ENCODE measurements around the gene FXR2.
A peak's percentile ranks its signal among the peaks of the same experiment; 100 is the strongest.

FXR2 gene

DNA sequence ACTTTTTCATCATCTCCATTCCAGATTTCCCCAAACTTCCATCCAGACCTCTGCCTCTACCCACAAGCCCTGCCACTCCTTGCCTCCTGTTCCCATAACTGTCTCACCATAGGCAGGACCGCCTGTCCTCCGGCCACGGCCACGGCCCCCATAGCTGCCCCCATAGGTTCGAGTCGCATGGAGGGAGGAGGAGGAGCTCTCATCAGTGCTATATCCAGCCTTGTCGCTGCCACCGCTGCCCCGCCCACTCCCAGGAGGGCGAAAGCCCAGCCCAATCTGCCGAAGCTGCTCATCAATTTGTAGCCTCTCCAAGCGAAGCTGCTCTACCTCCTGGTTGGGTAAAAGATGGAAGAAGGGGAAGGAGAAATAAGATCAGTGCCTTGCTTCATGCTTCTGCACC, 21.4 kb downstream of the FXR2 start:
- DNase-seq, result no peak
- in situ Hi-C loops (cut with HindIII; ENCODE audit: low pct_ligation_motif_present, low sequenced_read_pairs), result no loop called here
- peaks cover 78% of the 10 kb centered on the region for H3K36me3 ChIP-seq (replicated peaks)
- H3K27me3 ChIP-seq (replicated peaks), result no peaks in the 10 kb centered on the region
- no peak overlapping the region for H3K27ac ChIP-seq
- TF ChIP-seq, protein P1, sequence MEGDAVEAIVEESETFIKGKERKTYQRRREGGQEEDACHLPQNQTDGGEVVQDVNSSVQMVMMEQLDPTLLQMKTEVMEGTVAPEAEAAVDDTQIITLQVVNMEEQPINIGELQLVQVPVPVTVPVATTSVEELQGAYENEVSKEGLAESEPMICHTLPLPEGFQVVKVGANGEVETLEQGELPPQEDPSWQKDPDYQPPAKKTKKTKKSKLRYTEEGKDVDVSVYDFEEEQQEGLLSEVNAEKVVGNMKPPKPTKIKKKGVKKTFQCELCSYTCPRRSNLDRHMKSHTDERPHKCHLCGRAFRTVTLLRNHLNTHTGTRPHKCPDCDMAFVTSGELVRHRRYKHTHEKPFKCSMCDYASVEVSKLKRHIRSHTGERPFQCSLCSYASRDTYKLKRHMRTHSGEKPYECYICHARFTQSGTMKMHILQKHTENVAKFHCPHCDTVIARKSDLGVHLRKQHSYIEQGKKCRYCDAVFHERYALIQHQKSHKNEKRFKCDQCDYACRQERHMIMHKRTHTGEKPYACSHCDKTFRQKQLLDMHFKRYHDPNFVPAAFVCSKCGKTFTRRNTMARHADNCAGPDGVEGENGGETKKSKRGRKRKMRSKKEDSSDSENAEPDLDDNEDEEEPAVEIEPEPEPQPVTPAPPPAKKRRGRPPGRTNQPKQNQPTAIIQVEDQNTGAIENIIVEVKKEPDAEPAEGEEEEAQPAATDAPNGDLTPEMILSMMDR (IDR thresholded peaks at IDR 0.05; ENCODE audit: low read depth, low read length, missing control alignments), result no peak
- H3K4me3 ChIP-seq (ENCODE audit: low read depth, low read length), result no peak overlapping the region

DNA sequence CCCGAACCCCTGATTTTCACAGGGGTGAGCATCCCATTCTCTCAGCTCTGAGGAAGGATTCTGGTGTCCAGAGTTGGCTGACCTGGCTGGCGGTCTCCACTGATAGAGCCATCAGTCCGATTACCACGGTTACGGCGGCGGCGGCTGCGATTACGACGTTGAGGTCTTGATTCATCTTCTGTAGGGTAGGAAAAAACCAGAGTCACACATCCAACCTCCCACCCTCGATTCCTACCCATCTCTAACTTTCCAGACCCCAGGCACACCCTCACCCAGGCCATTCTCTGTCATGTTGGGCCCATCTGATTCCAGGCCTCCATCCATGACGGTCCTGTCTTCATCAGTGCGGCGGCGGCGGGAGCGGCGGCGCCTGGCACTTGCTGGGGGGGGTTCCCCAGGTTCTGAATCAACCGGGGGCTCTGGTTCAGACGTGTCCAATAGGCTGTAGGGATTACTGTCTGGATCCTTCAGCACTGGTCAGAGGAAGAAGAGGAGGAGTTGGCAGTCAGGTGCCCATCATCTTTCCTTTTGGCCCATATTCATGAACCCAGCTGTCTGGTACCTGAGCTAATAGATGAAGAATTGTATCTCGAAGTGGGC, 22.2 kb downstream of the FXR2 start:
- TF ChIP-seq, protein P1 (IDR thresholded peaks at IDR 0.05; ENCODE audit: low read depth, low read length, missing control alignments), result no peak
- no peak for DNase-seq
- Histone ChIP-seq H3K36me3 (replicated peaks) (peaks cover 74% of the 10 kb centered on the region), H3K27me3 (replicated peaks) (no peaks in the 10 kb centered on the region), H3K4me3 (ENCODE audit: low read depth, low read length) (no peak overlapping the region), H3K27ac (no peak overlapping the region)
- in situ Hi-C loops (cut with HindIII; ENCODE audit: low pct_ligation_motif_present, low sequenced_read_pairs), result no loop called here

- H3K27ac ChIP-seq, result no peak overlapping the region
- peaks cover 68% of the 10 kb centered on the region for H3K36me3 ChIP-seq (replicated peaks)
- no peak overlapping the region for H3K4me3 ChIP-seq (ENCODE audit: low read depth, low read length)
These were observed 23.1 kb downstream of the FXR2 start for GRCh38 chr17:7591596-7591995.

DNA sequence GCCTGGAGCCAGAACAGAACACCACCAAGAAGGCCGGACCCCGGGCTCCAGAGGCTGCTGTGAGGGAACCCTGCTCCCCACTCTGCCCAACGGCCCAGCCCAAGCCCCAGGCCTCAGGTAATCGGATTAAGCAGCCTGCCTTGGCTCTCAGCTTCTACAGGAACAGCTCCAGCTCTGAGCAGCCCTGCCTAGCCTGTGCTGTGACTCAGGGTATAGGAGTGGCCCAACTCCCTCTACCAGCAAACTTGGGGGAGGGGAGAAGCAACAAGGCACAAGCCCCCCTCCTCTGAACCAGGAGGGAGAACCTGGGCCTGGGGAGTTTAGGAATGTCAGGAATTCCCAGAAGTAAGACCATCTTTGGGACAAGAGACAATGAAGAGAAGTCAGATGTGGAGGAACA, 24.0 kb downstream of the FXR2 start:
- TF ChIP-seq, protein P1 (IDR thresholded peaks at IDR 0.05; ENCODE audit: low read depth, low read length, missing control alignments), result no peak
- in situ Hi-C loops (cut with HindIII; ENCODE audit: low pct_ligation_motif_present, low sequenced_read_pairs), result no loop called here
- Histone ChIP-seq H3K27ac (peak overlapping the region; percentile 57), H3K27me3 (replicated peaks) (no peaks in the 10 kb centered on the region), H3K4me3 (ENCODE audit: low read depth, low read length) (no peak overlapping the region), H3K36me3 (replicated peaks) (peaks cover 60% of the 10 kb centered on the region)
- peak; percentile 63 for DNase-seq

More at GRCh38 chr17:7591596-7591995, 23.1 kb downstream of the FXR2 start:
- DNase-seq, result no peak
- in situ Hi-C loops (cut with HindIII; ENCODE audit: low pct_ligation_motif_present, low sequenced_read_pairs), result no loop called here
- no peaks in the 10 kb centered on the region for H3K27me3 ChIP-seq (replicated peaks)
- TF ChIP-seq, protein P1 (IDR thresholded peaks at IDR 0.05; ENCODE audit: low read depth, low read length, missing control alignments), result no peak

GRCh38 chr17:7589891-7590691, 24.6 kb downstream of the FXR2 start, which contains the start of gene SOX15:
TSS of gene SOX15 (minus strand) at chr17:7590094. CDS start at chr17:7589676, 418 bp downstream.
- DNase-seq, result no peak
- TF ChIP-seq, protein P1 (IDR thresholded peaks at IDR 0.05; ENCODE audit: low read depth, low read length, missing control alignments), result no peak
- in situ Hi-C loops (cut with HindIII; ENCODE audit: low pct_ligation_motif_present, low sequenced_read_pairs), result no loop called here
- Histone ChIP-seq H3K36me3 (replicated peaks) (peaks cover 53% of the 10 kb centered on the region), H3K27me3 (replicated peaks) (no peaks in the 10 kb centered on the region), H3K27ac (peak within 1 kb of the TSS; percentile 57), H3K4me3 (ENCODE audit: low read depth, low read length) (peak within 1 kb of the TSS; percentile 9)
